HepG2 (cell line): ENCODE results near the gene ELMO2. TPM values are rescaled to one million over a fixed set of nuclear protein-coding genes. Genes with fewer than 3 reads are reported as not detected.

Source experiments
- ARNT ChIP-seq: fragments of 450-650 bp; IDR thresholded peaks from 2 replicates; pipeline ENCODE4 v1.6.1; 2017
- ESRRA ChIP-seq: sonication (generic); formaldehyde crosslinking; IDR thresholded peaks from 2 replicates; pipeline ENCODE4 v1.5.1; 2020; ENCODE audit warnings: mild to moderate bottlenecking, low read depth, missing genetic modification reagents
- FOXO4 ChIP-seq: sonication (generic); formaldehyde crosslinking; conservative IDR thresholded peaks from 2 replicates; pipeline ENCODE4 v1.8.1; 2023; ENCODE audit warnings: missing genetic modification reagents
- HNRNPLL ChIP-seq: fragments of 200-400 bp; formaldehyde crosslinking; IDR thresholded peaks from 2 replicates; pipeline ENCODE4 v1.6.1; 2017; ENCODE audit warnings: mild to moderate bottlenecking, low read depth, low read length; ENCODE audit not compliant: poor library complexity, severe bottlenecking
- MEIS1 ChIP-seq: sonication (generic); formaldehyde crosslinking; IDR thresholded peaks from 2 replicates; pipeline ENCODE4 v1.9.0; 2021; ENCODE audit warnings: mild to moderate bottlenecking, missing genetic modification reagents, moderate library complexity, borderline replicate concordance
- MXD3 ChIP-seq: IDR thresholded peaks from 2 replicates; pipeline ENCODE4 v1.6.1; 2016; ENCODE audit warnings: mild to moderate bottlenecking, missing biosample characterization, missing genetic modification reagents
- MYPOP ChIP-seq: sonication (generic); formaldehyde crosslinking; IDR thresholded peaks from 2 replicates; pipeline ENCODE4 v1.8.1; 2023; ENCODE audit warnings: mild to moderate bottlenecking, moderate library complexity, missing genetic modification reagents
- PTBP1 ChIP-seq: fragments of 200-400 bp; formaldehyde crosslinking; IDR thresholded peaks from 2 replicates; pipeline ENCODE4 v1.6.1; 2018; ENCODE audit warnings: low read length, low read depth; ENCODE audit not compliant: poor library complexity, severe bottlenecking
- RARG ChIP-seq: sonication (generic); formaldehyde crosslinking; IDR thresholded peaks from 2 replicates; pipeline ENCODE4 v1.4.0; 2020; ENCODE audit warnings: low read depth, mild to moderate bottlenecking, missing genetic modification reagents
- RBFOX2 ChIP-seq: fragments of 200-400 bp; formaldehyde crosslinking; IDR thresholded peaks from 2 replicates; pipeline ENCODE4 v1.6.1; 2017; ENCODE audit warnings: low read depth, mild to moderate bottlenecking, low read length
- SSRP1 ChIP-seq: IDR thresholded peaks from 2 replicates; pipeline ENCODE4 v1.6.1; 2016; ENCODE audit warnings: control low read depth
- TCF7L2 ChIP-seq: IDR thresholded peaks from 2 replicates; pipeline ENCODE4 v1.6.1; 2011; ENCODE audit warnings: mild to moderate bottlenecking, low read depth, low read length, moderate library complexity
- ZFP37 ChIP-seq: sonication (generic); formaldehyde crosslinking; IDR thresholded peaks from 2 replicates; pipeline ENCODE4 v1.4.0; 2020; ENCODE audit warnings: missing genetic modification reagents, borderline replicate concordance
- ZNF251 ChIP-seq: sonication (generic); formaldehyde crosslinking; IDR thresholded peaks from 2 replicates; pipeline ENCODE4 v1.9.0; 2021; ENCODE audit warnings: mild to moderate bottlenecking, missing genetic modification reagents
- ZNF318 ChIP-seq: sonication (generic); formaldehyde crosslinking; IDR thresholded peaks from 2 replicates; pipeline ENCODE4 v1.4.0; 2020; ENCODE audit warnings: mild to moderate bottlenecking, missing genetic modification reagents
- ZNF33B ChIP-seq: sonication (generic); formaldehyde crosslinking; IDR thresholded peaks from 2 replicates; pipeline ENCODE4 v1.5.1; 2020; ENCODE audit warnings: mild to moderate bottlenecking, missing genetic modification reagents
- ZNF546 ChIP-seq: sonication (generic); formaldehyde crosslinking; conservative IDR thresholded peaks from 2 replicates; pipeline ENCODE4 v1.8.1; 2023; ENCODE audit warnings: mild to moderate bottlenecking, missing genetic modification reagents
- ZNF562 ChIP-seq: sonication (generic); formaldehyde crosslinking; IDR thresholded peaks from 2 replicates; pipeline ENCODE4 v1.8.0; 2022; ENCODE audit warnings: missing genetic modification reagents, borderline replicate concordance
- ZNF816 ChIP-seq: sonication (generic); formaldehyde crosslinking; IDR thresholded peaks from 2 replicates; pipeline ENCODE4 v1.8.0; 2022; ENCODE audit warnings: missing genetic modification reagents, mild to moderate bottlenecking, borderline replicate concordance
- polyA plus RNA-seq, 8 experiments: library from polyadenylated mRNA; depleted of rRNA in 3 of 8; stranded (reverse) in 7 of 8; unstranded in 1 of 8; fragments of >200 nt; fragmentation: Illumina TruSeq in 4 of 8; extraction: Trizol in 4 of 8; gene quantifications; 2 replicates each; pipeline versions ENCODE4 v1.2.1 to v1.2.3, GENCODE V29; 2011 to 2016; ENCODE audit warnings: low read depth in 4 of 8, missing spikeins in 1 of 8, mixed read lengths in 1 of 8; ENCODE audit not compliant: insufficient read depth in 1 of 8
- total RNA-seq, 5 experiments: library from RNA; depleted of rRNA; stranded (reverse); fragments of >200 nt; fragmentation: Illumina TruSeq; extraction: Trizol; gene quantifications; 2 replicates each; pipeline ENCODE4 v1.2.3, GENCODE V29; 2016; ENCODE audit warnings: low read depth in 1 of 5

ELMO2 gene
- total and polyA plus RNA-seq, 2 of the 13 experiments (the other 11 are each of a cell fraction or from before 2014, with no cell fraction given): 30.6 to 35.7 TPM

- no peak for TF ChIP-seq ZFP37 (CRISPR knock-in tag)
- TF ChIP-seq SSRP1 (CRISPR knock-in tag): no peak
- peak; percentile 30 for TF ChIP-seq PTBP1
- TF ChIP-seq ARNT: no peak
- no peak for TF ChIP-seq TCF7L2
- no peak for TF ChIP-seq MEIS1 (CRISPR knock-in tag)
- no peak for TF ChIP-seq ZNF318 (CRISPR knock-in tag)
- no peak for TF ChIP-seq ZNF562
- TF ChIP-seq MXD3 (CRISPR knock-in tag): no peak
- TF ChIP-seq ZNF251: no peak
- TF ChIP-seq ZNF33B (CRISPR knock-in tag): no peak
- no peak for TF ChIP-seq ZNF816 (CRISPR knock-in tag)
- TF ChIP-seq RBFOX2: peak; percentile 48; the same call in 1 of the 2 replicates
- no peak for TF ChIP-seq RARG
- no peak for TF ChIP-seq FOXO4 (CRISPR knock-in tag)
- no peak for TF ChIP-seq ZNF546 (CRISPR knock-in tag)
- TF ChIP-seq MYPOP (CRISPR knock-in tag): no peak
- TF ChIP-seq ESRRA (CRISPR knock-in tag): no peak
- TF ChIP-seq HNRNPLL: peak; percentile 17
These were observed 49.3 kb downstream of the ELMO2 start (continued) for GRCh38 chr20:46357030-46357514.
